Measurements from ENCODE around the gene NUMB. TPM values are rescaled to one million over a fixed set of nuclear protein-coding genes. Genes with fewer than 3 reads are reported as not detected.

NUMB gene
- total RNA-seq, 4 donors from 2014 or later, result 42.4 to 63.5 (median 51.0) TPM

DNA sequence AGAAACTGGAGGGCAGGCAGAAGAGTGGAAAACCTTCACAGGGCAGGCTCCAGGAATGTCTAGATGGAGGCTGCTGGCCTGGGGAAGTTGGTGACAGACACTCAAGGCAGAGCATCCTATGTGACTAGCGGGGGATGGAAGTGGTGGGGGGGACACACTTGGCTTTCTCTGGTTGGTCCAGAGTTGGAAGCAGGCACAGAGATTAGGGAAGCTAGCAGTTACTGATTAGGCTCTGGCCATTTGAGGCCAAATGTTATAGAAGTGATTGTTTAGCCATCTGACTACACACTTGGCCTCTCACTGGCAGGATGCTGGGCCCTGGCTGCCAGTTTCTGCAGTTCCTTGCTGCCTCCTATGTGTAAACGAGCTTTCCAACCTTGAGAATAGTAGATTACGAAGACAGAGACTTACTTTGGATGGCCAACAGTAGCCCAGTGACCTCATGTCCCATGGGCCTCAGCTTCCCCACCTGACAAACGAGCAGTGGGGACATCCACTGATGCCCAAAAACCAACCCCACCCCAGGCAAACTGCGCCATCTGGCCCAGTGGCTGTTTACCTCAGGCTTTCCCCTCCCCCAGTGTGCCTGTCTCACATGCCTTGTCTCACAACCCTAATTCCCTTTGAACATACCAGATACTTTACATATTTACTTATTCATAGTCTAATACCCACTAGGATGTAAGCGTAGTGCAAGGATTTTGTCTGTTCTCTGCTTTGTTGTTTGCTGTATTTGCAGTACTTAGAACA, 118.3 kb downstream of the NUMB start:
- no peak for ATAC-seq

DNA sequence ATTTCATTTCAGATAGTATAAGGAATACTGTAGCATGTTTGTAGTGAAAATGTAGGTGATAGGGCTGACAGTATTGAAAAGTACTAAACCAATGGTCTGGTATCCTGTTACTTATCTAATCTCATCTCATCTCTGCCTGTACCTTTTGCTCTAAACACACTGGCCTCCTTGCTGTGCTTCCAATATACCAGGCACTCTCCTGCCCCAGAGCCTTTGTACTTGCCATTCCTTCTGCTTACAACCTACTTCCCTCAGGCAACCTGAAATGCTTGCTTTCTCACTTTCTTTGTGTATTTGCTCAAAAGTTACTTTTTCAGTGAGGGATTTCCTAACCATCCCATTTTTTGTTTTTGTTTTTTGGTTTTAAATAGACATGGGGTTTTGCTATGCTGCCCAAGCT, 119.1 kb downstream of the NUMB start:
- Histone ChIP-seq H3K4me3 (no peak overlapping the region), H3K27me3 (no peaks in the 10 kb centered on the region), H3K4me1 (peaks cover 0 to 18% (median 0%) of the 10 kb centered on the region in 3 donors), H3K27ac (no peak overlapping the region), H3K9me3 (no peaks in the 10 kb centered on the region), H3K36me3 (no peaks in the 10 kb centered on the region)
- no peak for ATAC-seq
- TF ChIP-seq EP300 (IDR thresholded peaks at IDR 0.05), result no peak
- TF ChIP-seq, protein P1, sequence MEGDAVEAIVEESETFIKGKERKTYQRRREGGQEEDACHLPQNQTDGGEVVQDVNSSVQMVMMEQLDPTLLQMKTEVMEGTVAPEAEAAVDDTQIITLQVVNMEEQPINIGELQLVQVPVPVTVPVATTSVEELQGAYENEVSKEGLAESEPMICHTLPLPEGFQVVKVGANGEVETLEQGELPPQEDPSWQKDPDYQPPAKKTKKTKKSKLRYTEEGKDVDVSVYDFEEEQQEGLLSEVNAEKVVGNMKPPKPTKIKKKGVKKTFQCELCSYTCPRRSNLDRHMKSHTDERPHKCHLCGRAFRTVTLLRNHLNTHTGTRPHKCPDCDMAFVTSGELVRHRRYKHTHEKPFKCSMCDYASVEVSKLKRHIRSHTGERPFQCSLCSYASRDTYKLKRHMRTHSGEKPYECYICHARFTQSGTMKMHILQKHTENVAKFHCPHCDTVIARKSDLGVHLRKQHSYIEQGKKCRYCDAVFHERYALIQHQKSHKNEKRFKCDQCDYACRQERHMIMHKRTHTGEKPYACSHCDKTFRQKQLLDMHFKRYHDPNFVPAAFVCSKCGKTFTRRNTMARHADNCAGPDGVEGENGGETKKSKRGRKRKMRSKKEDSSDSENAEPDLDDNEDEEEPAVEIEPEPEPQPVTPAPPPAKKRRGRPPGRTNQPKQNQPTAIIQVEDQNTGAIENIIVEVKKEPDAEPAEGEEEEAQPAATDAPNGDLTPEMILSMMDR (IDR thresholded peaks at IDR 0.05), result no peak
- TF ChIP-seq POLR2A (IDR thresholded peaks at IDR 0.05), result no peak
- TF ChIP-seq POLR2AphosphoS5 (IDR thresholded peaks at IDR 0.05), result no peak

More for the DNA sequence above, 118.3 kb downstream of the NUMB start:
- H3K27ac ChIP-seq, result no peak overlapping the region
- H3K36me3 ChIP-seq, result no peaks in the 10 kb centered on the region
- no peaks in the 10 kb centered on the region for H3K27me3 ChIP-seq
- 90 to 97% methylated on average over 6 of the region's 6 CpGs for WGBS, 2 donors (ENCODE audit: low coverage in 1 of 2)
- TF ChIP-seq POLR2A (IDR thresholded peaks at IDR 0.05), result no peak
- TF ChIP-seq, protein P1 (IDR thresholded peaks at IDR 0.05), result no peak
- no peak for TF ChIP-seq EP300 (IDR thresholded peaks at IDR 0.05)
- TF ChIP-seq POLR2AphosphoS5 (IDR thresholded peaks at IDR 0.05), result no peak
- no peak overlapping the region for H3K4me3 ChIP-seq
- peaks cover 0 to 18% (median 0%) of the 10 kb centered on the region in 3 donors for H3K4me1 ChIP-seq
- no peaks in the 10 kb centered on the region for H3K9me3 ChIP-seq

GRCh38 chr14:73338551-73338950, 119.8 kb downstream of the NUMB start:
- H3K9me3 ChIP-seq, result no peaks in the 10 kb centered on the region
- H3K27ac ChIP-seq, result no peak overlapping the region
- no peak for ATAC-seq
- no peak overlapping the region for H3K4me3 ChIP-seq
- H3K27me3 ChIP-seq, result no peaks in the 10 kb centered on the region
- H3K4me1 ChIP-seq, result peaks cover 0 to 18% (median 0%) of the 10 kb centered on the region in 3 donors
- 64 to 83% methylated on average over 1 of the region's 1 CpG for WGBS, 2 donors (ENCODE audit: low coverage in 1 of 2)
- no peaks in the 10 kb centered on the region for H3K36me3 ChIP-seq
- TF ChIP-seq, protein P1 (IDR thresholded peaks at IDR 0.05), result no peak

DNA sequence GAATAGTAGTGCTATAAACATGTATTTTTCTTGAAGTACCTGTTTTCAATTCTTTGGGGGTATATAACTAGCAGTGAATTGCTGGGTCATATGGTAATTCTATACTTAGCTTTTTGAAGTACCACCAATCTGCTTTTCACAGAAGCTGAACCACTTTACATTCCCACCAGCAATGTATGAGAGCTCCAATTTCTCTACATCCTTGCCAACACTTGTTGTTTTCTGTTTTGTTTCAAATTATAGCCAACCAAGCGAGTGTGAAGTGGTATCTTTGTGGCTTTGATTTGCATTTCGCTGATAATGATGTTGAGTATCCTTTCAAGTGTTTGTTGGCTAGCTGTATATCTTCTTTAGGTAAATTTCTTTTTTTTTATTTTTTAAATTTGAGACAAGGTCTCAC, 125.3 kb downstream of the NUMB start:
- Histone ChIP-seq H3K9me3 (no peaks in the 10 kb centered on the region), H3K4me1 (peaks cover 0 to 14% (median 0%) of the 10 kb centered on the region in 3 donors), H3K4me3 (no peak overlapping the region), H3K36me3 (no peaks in the 10 kb centered on the region), H3K27ac (no peak overlapping the region), H3K27me3 (no peaks in the 10 kb centered on the region)
- WGBS, 2 donors (ENCODE audit: low coverage in 1 of 2), result 100% methylated on average over 1 to 2 of the region's 2 CpGs
- no peak for ATAC-seq
- no peak for TF ChIP-seq POLR2A (IDR thresholded peaks at IDR 0.05)
- TF ChIP-seq POLR2AphosphoS5 (IDR thresholded peaks at IDR 0.05), result no peak
- TF ChIP-seq, protein P1 (IDR thresholded peaks at IDR 0.05), result no peak
- TF ChIP-seq EP300 (IDR thresholded peaks at IDR 0.05), result no peak

GRCh38 chr14:73325630-73326299, 132.6 kb downstream of the NUMB start:
- Histone ChIP-seq H3K9me3 (no peaks in the 10 kb centered on the region), H3K4me1 (peaks cover 0 to 15% (median 0%) of the 10 kb centered on the region in 3 donors), H3K27me3 (no peaks in the 10 kb centered on the region), H3K4me3 (no peak overlapping the region), H3K27ac (no peak overlapping the region), H3K36me3 (peaks cover 5 to 10% of the 10 kb centered on the region in 2 donors)
- TF ChIP-seq POLR2A (IDR thresholded peaks at IDR 0.05), result no peak
- TF ChIP-seq EP300 (IDR thresholded peaks at IDR 0.05), result no peak
- TF ChIP-seq, protein P1 (IDR thresholded peaks at IDR 0.05), result no peak
- no peak for TF ChIP-seq POLR2AphosphoS5 (IDR thresholded peaks at IDR 0.05)
- ATAC-seq, result no peak
- WGBS, 2 donors (ENCODE audit: low coverage in 1 of 2), result 86% methylated on average over 1 of the region's 1 CpG; no CpG with 5 or more reads in 1 of the 2 donors
